Activated CD4-positive, alpha-beta T cell treated with anti-CD3 and anti-CD28 coated beads, Interleukin-2, amount 50 U/mL, for 16 hours (primary cell): ENCODE results near the gene DENND5A.
"Not testable (repeated sequence)": the region's sequence is repeated elsewhere in the genome, so short reads cannot be mapped to it uniquely, and the experiment has no call there.

Experiments used
- DNase-seq: peaks from one replicate; pipeline ENCODE4 v3.0.0-alpha.2; 2020

DENND5A gene

DNA sequence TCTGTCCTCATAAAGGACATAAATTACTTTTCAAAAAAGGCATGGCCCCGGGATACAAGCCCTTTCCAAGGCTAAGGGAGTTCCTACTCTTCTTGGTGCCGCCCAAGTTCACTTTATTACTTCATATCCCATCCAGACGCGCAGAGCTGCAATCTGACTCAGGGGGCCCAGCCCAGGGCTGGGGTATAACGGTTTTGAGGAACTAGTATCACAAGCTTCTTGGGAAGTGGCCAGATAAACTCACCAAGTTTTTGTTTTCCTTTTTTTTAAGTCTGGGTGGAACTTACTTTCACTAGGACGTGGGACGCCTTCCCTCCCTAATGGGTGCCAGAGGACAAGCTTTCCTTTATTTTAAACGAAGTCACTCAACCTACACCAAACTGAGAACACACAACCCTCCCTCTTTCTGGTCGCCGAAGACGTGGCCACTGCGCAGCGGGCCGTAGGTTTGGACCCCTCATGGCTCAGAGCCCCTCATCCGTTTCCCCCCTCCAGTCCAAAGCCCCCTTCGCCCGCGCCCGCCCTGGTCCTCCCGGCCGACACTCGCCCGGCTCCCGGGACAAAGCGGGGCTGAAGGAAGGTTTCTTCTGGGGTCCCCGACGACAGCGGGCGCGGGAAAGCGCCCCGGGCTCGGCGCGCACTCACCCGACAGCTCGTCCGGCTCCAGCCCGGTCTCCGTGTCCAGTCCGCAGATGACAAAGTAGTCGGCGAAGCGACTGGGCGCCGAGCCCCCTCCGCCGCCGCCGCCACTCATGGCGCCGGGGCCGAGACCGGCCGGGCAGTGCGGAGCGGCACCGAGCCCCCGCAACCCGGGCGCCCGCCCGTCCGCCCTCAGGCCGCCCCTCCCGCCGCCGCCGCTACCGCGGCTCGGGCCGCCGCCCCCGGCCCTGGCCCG, 587 bp downstream of the DENND5A start:
- peak; percentile 47 for DNase-seq

DNA sequence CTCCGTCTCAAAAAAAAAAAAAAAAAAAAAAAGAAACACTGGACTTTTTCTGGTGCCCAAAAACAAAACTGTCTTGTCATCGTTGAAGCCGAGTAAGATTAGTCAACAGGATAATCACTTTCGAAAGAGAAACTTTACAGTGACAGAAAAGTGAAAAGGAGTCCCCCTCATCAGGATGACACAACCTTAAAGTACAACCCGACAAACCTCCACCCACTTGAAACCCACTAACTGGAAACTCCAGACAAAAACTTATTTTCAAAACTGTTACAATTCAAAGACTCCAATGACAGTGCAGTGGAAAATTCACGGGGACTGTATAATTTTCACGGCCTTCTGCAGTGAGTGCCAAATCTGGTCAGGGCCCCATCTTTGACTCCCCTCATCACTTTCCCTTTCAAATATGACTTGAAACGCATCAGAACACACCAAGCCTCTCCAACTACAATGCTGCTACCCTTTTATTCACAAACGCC, 1.3 kb downstream of the DENND5A start:
- peak; percentile 86 for DNase-seq

DNA sequence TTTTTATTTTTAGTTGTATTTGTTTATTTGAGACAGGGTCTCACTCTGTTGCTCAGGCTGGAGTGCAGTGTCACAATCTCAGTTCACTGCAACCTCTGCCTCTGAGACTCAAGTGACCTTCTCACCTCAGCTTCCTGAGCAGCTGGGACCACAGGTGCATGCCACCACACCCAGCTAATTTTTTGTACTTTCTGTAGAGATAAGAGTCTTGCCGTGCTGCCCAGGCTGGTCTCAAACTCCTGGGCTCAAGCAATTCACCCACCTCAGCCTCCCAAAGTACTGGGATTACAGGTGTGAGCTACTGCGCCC, 4.4 kb downstream of the DENND5A start:
- not testable (repeated sequence) for DNase-seq

DNA sequence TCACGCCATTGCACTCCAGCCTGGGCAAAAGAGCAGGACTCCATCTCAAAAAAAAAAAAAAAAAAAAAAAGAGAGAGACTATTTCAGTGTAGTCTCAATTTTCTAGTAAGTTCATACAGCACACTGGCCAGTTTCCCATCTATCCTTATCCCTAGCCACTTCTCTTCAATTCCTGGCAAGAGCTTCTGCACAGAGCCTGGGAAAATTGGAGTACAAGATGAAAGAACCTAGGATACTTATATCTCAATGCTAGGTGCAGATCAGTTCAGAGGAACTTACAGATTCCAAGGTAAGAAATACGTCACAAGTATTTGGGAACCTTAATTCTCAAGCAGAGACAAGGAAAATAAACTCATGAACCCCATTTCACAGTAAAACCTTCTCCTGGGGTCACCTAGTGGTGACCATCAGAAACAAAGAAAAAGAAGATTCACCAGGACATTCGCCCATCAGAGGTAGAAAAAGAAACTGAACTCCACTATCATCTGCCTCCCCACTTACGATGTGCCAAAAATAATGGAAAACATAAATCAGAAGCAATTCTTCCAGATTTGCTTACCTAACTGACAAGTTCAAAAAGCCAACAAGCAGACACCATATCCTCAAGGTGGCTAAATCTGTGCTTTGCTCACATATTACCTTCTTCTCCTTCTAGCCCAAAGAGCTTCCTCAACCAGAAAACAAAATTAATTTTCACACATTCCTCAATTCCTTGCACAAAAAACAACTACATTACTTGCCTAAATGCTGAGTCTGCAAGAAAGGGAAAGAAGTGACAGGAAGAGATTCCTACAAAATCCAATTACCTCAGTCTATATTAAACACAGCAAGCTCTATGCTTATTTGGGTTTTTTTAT, 4.9 kb downstream of the DENND5A start:
- no peak for DNase-seq

DNA sequence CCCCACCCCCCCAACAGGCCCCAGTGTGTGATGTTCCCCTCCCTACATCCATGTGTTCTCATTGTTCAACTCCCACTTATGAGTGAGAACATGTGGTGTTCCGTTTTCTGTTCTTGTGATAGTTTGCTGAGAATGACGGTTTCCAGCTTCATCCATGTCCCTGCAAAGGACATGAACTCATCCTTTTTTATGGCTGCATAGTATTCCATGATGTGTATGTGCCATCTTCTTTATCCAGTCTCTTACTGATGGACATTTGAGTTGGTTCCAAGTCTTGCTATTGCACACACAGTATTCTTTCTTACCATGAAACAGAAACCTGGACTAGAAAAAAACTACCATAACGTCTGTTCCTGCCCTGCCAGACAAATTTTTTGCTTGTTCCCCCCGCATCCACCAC, 6.9 kb downstream of the DENND5A start:
- DNase-seq: not testable (repeated sequence)

DNA sequence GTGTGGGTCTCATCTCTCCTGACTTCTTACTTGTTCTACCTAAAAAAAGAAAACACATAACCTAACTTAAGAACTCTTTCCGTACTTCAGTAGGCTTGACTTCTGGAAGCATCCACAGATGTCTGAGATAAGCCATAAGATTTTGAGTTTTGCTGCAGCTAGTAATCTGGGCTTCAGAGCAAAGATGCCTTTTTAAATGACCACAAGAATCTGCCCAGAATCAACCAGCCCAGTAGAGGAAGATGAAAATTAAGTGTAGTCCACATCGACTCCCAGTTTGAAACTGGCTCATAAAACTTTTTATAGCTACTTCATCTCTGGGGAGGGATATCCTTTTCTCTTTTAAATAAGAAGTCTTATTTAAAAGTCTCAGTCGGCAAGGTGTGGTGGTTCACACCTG, 10.7 kb downstream of the DENND5A start:
- DNase-seq: no peak

DNA sequence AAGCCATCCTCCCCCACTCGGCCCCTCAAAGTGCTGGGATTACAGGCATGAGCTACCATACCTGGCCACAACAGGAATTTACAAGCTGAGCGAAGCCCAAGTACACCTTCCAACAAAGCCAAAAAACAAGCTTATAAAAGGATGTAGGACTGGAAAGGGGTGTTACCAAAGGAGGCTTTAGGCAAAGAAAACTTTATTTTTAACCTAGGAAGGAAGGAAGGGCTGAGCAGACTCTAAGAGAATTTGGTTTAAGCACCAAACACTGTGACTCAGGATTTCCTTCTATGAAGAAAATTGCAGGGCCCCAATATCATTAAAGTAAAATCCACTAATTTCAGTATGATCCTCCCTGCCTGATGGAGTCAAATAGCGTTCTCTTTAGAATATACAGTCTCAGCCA, 12.1 kb downstream of the DENND5A start:
- DNase-seq: no peak

DNA sequence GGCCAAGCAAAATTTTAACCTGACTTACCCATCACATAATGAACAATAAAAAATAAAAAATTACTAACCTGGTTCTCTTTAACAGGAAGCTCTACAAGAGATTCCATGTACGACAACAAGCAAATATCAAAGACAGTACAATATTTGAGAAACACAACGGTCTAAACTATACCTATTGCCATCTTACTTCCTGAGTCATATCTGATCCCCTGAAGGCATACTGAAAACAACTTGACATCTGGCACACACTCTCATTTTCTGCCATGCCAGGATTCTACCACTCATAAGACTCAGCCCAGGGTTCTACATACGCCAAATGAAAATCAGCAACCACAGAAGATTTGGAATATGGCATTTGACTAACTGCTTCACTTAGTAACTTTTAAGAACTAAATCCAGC, 13.8 kb downstream of the DENND5A start:
- DNase-seq: peak; percentile 50

DNA sequence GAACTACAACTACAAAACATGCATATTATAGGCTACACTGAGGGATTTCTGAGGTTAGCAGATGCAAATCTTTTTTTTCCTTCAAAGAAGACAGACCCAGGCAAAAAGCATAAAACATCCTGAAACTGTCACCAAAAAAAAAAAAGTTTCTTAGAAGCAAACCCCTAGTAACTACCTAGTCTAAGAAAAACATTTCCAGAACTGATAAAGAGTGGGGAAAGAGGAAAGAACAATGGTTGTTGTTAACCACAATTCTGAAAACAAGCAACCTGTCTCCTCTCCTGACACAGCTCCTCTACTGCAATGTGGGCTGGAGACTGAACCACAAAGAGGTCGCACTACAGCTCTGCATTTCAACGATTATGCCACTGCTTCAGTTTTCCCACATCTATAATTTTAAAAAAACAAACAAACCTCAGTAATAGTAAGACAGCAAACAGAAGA, 15.0 kb downstream of the DENND5A start:
- peak; percentile 75 for DNase-seq

DNA sequence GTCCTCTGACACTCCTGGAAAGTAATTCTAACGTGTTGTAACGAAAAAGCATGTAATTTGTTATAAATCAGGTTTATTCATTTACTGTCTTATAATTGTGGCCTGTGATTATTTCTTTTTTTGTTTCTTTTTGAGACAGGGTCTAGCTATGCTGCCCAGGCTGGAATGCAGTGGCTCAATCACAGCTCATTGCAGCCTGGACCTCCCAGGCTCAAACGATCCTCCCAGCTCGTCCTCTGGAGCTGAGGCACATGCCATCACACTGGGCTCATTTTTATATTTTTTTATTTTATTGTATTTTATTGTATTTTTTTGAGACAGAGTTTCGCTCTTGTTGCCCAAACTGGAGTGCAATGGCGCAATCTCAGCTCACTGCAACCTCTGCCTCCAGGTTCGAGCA, 15.9 kb downstream of the DENND5A start:
- DNase-seq: no peak

DNA sequence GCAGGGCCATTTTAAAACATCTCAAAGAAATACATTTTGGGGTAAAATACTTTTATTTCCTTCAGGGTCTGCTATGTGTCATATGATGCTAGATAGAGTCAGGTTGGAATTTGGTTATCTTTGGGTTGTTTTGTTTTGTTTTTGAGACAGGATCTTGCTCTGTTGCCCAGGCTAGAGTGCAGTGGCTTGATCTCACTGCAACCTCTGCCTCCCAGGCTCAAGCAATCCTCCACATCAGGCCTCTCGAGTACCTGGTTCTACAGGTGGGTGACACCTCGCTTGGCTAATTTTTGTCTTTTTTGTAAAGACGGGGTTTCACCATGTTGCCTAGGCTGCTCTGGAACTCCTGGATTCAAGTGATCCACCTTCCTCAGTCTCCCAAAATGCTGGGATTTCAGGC, 17.3 kb downstream of the DENND5A start:
- no peak for DNase-seq

DNA sequence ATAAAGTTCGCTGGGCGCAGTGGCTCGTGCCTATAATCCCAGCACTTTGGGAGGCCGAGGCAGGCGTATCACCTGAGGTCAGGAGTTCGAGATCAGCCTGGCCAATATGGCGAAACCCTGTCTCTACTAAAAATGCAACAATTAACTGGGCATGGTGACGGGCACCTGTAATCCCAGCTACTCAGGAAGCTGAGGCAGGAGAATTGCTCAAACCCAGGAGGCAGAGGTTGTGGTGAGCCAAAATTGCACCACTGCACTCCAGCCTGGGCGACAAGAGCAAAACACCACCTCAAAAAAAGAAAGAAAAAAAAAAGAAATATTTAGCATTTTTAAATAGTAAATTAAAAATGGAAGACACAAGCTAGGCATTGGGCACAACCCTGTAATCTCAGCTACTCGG, 28.9 kb downstream of the DENND5A start:
- not testable (repeated sequence) for DNase-seq

DNA sequence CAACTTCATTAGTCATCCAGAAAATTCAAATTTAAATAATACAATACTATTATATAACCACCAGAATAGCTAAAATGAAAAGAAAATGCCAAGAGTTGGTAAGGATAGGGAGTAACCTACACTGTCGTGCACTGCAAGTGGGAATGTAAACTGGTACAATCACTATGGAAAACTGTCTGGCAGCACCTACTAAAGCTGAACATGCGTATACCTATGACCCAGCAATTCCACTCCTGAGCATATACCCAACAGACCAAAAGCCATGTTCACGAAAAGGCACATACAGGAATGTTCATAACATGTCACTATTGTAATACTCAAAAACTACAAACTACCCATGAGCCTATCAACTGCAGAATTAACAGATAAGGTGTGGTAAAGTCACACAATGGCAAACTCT, 32.7 kb downstream of the DENND5A start:
- no peak for DNase-seq

DNA sequence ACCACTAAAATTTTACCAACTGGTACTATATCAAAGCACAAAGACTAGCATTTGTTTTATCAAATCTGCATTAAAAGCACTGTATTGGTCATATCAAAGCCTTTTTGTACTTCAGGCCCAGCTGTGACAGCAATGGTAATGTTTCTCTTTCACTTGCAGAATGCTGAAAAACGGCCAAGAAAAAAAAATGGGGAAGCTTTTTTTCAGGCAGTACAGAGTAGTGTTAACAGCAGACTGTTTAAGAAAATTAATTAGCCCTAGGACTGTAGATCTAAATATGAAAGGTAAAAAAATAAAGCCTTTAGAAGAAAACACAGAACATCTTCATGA, 33.3 kb downstream of the DENND5A start:
- no peak for DNase-seq

DNA sequence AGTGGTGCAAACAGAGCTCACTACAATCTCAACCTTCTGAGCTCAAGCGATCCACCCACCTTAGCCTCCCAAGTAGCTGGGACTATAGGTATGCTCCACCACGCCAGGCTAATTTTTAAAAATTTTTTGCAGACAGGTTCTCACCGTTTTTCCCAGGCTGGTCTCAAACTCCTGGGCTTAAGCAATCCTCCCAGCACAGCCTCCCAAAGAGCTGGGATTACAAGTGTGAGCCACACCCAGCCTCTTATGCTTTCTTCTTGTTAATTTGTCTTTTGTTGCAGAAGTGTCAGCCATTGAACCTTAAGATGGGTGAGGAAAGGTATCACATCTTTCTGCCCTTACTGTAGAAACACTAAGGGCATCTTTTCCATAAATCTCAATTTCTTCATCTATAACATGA, 34.9 kb downstream of the DENND5A start:
- DNase-seq: no peak

DNA sequence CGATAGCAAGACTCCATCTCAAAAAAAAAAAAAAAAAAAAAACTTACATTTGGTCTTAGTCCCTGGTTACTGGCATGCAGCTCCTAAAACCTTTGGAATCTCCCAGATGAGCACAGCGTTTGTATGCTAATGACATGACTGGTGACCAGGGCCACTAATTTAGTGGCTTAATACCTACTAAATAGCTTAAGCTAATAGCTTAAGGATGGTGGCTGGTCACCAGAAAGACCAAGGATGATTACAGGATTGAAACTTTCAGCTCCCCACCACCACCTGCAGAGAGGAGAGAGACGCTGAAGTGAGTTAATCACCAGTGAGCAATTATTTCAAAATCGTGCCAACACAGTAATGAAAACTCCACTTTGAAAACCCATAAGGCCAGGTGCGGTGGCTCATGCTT, 37.1 kb downstream of the DENND5A start:
- DNase-seq: no peak

DNA sequence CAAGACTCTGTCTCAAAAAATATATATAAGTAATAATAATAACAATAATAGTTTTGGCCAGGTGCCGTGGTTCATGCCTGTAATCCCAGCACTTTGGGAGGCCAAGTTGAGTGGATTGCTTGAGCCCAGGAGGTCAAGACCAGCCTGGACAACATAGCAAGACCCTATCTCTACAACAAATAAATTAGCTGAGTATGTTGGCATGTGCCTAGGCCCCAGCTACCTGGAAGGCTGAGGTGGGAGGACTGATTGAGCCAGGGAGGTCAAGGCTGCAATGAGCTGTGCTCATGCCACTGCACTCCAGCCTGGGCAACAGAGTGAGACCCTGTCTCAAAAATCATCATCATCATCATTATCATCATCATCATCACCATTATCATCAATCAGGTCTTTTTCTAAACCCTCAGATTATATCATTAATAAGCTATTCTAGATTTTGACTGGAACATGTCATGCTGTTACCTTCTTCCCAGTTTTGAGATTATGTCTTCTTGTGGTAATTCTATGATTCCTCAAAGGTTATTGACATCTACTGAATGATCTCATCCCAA, 39.3 kb downstream of the DENND5A start:
- no peak for DNase-seq

DNA sequence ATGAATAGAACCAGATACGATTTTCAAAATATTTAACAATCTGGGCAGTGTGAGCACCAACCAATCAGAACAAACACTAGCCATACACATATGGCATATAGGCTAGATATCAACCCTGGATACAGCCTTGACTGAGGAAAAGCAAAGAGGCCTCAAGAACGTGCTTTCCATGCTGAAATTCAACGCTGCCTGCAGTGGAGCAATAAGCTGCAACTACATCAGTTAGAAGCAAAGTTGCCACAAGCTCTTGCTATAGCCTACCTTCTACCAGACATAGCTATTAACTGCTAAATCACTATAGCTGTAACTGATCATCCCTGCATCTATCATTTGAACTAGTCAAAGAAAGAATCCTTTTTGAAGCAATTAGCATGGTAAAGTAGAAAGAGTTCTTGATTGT, 42.5 kb downstream of the DENND5A start:
- DNase-seq: no peak

DNA sequence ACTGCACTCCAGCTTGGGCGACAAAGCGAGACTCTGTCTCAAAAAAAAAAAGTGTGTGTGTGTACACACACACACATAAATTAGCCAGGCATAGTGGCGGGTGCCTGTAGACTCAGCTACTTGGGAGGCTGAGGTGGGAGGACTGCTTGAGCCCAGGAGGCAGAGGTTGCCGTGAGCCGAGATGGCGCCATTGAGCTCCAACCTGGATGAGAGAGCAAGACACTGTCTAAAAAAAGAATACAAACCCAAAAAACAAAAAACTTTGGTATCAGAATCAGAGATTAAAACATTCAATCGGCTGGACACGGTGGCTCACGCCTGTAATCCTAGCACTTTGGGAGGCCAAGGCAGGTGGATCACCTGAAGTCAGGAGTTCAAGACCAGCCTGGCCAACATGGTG, 44.3 kb downstream of the DENND5A start:
- not testable (repeated sequence) for DNase-seq

DNA sequence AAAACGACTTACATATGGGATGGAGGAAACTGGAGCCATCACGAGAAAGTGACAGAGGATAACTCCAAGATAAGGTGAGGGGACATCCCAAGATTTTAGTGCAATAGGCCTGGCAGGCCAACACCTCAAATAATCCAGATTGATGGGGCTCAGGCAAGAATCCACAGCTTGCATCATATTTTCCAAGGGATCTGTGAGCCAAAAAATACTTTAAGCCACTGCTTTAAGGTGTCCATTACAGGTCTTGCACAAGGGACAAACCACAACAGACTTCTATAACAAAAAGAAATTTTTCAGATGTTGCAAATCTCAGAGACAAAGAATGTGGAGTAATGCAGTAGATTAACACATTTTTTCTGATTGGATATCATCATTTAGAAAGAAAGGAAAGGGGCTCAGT, 45.6 kb downstream of the DENND5A start:
- no peak for DNase-seq

DNA sequence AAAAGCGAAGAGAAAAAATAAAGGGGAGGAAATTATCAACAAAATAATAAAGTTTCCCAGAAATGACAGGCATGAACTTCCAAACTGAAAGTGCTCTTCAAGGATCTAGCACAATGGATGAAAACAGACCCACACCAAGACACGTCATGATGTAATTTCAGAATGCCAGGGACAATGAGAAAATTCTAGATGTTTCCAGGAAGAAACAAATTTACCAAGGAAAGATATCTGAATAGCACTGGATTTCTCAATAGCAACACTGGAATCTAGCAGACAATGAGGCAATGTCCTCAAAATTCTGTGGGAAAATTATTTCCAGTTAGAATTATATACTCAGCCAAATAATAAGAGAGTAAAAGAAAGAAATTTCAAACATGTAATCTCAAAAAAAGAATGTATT, 46.0 kb downstream of the DENND5A start:
- DNase-seq: no peak

DNA sequence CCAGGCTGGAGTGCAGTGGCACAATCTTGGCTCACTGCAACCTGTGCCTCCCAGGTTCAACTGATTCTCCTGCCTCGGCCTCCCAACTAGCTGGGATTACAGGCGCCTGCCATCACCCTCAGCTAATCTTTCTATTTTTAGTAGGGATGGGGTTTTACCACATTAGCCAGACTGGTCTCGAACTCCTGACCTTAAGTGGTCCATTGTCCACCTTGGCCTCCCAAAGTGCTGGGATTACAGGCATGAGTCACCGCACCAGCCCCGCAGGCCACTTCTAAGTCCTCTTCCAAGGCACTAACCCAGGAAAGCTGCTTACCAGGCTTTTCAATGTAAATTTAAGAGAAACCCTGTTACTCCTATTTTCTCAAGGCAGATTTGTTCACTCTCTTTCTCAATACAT, 50.4 kb downstream of the DENND5A start:
- DNase-seq: no peak

DNA sequence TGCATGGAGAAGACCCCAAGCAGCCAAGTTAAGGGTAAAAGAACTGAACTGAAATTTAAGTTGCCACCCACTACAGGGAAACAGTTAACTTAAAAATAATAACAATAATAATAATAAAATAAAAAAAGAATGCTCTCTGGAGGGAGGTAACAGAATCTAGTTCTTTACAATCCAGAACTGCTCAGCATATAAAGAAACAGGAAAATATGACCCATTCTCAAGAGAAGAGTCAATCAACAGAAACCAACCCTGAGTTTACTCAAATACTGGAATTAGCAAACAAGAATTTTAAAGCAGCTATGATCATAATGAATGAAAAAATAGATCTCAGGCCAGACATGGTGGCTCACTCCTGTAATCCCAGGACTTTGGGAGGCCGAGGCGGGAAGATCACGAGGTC, 53.8 kb downstream of the DENND5A start:
- no peak for DNase-seq

DNA sequence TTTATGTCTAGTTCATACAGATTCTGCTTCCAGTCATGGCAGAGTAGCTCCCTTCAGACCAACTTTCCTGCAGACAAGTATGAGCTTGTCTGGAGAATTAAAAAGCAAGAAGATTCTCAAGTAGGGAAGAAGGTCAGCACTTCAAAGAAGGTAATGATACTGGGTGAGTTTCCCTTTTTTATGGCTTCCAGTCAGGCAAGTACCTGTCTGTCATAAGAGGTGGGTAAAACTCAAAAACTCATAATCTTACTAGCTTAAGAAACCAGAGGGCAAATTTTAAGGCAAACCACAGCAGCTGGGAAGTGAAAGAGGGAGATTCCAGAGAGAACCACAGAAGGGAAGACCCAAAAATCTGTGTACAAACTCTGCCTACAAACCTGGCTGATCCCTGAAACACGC, 54.2 kb downstream of the DENND5A start:
- peak; percentile 31 for DNase-seq
